A549 (cell line): ENCODE data around the gene PXDN.

Source experiments
- ESRRA ChIP-seq: fragments of 150-350 bp; IDR thresholded peaks from 2 replicates; pipeline ENCODE4 v1.6.1; 2014; ENCODE audit warnings: mild to moderate bottlenecking, low read length, borderline replicate concordance
- POLR2AphosphoS2 ChIP-seq: conservative IDR thresholded peaks from 2 replicates; pipeline ENCODE4 v1.6.1; 2012; ENCODE audit warnings: low read length, improper control_type of control experiment, inconsistent platforms
- TF ChIP-seq, protein P1 (sequence below): fragments of >200 bp; sonication (Bioruptor Twin); formaldehyde crosslinking; IDR thresholded peaks from 3 replicates; pipeline ENCODE4 v1.5.1; 2016
- TF ChIP-seq, protein P2 (sequence below): IDR thresholded peaks from 2 replicates; pipeline ENCODE4 v1.6.1; 2012; ENCODE audit warnings: low read depth, borderline replicate concordance

GRCh38 chr2:1621501-1621900 lies 122.8 kb downstream of the PXDN start:
- TF ChIP-seq ESRRA (no peak), POLR2AphosphoS2 (no peak)
- TF ChIP-seq, protein P1, sequence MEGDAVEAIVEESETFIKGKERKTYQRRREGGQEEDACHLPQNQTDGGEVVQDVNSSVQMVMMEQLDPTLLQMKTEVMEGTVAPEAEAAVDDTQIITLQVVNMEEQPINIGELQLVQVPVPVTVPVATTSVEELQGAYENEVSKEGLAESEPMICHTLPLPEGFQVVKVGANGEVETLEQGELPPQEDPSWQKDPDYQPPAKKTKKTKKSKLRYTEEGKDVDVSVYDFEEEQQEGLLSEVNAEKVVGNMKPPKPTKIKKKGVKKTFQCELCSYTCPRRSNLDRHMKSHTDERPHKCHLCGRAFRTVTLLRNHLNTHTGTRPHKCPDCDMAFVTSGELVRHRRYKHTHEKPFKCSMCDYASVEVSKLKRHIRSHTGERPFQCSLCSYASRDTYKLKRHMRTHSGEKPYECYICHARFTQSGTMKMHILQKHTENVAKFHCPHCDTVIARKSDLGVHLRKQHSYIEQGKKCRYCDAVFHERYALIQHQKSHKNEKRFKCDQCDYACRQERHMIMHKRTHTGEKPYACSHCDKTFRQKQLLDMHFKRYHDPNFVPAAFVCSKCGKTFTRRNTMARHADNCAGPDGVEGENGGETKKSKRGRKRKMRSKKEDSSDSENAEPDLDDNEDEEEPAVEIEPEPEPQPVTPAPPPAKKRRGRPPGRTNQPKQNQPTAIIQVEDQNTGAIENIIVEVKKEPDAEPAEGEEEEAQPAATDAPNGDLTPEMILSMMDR, result no peak
- TF ChIP-seq, protein P2, sequence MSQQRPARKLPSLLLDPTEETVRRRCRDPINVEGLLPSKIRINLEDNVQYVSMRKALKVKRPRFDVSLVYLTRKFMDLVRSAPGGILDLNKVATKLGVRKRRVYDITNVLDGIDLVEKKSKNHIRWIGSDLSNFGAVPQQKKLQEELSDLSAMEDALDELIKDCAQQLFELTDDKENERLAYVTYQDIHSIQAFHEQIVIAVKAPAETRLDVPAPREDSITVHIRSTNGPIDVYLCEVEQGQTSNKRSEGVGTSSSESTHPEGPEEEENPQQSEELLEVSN, result no peak
